Measurements from ENCODE around the gene IRS2.

IRS2 gene

DNA sequence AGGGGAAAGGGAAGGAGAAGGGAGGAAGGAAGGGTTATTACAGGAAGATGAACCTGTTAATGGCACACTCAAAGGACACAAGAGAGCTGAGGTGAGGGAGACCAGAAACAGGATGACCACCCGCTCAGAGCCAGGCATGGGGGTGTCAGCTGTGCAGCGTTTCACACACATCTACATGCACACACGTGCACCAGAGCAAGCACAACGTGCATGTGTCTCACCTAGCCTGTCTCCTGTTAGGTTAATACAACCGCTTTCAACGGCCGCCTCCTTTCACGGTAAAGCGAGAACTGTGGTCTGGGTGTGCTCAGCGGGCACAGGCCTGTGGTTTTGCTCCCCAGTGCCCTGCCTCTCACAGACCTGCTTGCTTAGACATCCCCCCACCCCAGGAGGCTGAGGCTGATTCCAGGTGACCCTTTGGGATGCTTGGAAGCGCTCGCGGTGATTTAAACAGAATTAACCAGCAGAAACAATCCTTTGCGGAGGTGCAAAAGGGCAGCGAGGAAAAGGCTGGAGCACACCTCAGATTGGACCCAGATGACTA, 27.4 kb downstream of the IRS2 start:
- TF ChIP-seq, protein P1, sequence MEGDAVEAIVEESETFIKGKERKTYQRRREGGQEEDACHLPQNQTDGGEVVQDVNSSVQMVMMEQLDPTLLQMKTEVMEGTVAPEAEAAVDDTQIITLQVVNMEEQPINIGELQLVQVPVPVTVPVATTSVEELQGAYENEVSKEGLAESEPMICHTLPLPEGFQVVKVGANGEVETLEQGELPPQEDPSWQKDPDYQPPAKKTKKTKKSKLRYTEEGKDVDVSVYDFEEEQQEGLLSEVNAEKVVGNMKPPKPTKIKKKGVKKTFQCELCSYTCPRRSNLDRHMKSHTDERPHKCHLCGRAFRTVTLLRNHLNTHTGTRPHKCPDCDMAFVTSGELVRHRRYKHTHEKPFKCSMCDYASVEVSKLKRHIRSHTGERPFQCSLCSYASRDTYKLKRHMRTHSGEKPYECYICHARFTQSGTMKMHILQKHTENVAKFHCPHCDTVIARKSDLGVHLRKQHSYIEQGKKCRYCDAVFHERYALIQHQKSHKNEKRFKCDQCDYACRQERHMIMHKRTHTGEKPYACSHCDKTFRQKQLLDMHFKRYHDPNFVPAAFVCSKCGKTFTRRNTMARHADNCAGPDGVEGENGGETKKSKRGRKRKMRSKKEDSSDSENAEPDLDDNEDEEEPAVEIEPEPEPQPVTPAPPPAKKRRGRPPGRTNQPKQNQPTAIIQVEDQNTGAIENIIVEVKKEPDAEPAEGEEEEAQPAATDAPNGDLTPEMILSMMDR (IDR thresholded peaks at IDR 0.05), result no peak

- TF ChIP-seq, protein P1 (IDR thresholded peaks at IDR 0.05), result no peak
Observed at GRCh38 chr13:109756778-109757177, 29.6 kb downstream of the IRS2 start.

- TF ChIP-seq, protein P1 (IDR thresholded peaks at IDR 0.05), result no peak
Observed at GRCh38 chr13:109755997-109756396, 30.4 kb downstream of the IRS2 start.

DNA sequence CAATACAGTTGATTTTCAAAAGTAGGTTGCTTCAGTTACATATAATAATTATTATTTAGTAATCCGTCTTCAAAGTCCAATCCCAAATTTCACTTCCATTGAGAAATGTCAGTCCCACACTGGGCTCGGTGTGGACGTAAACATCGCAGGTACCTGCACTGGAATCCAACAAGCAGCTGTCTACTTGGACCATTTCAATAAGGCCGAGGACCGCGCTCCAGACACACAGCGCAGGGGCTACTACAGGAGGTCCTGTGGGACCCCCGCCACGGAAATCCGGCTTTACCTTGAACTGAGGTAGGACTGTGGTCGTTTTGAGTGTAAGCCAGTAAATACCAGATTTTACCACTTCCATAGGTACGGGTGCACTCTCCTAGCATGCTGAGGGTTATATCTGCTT, 30.8 kb downstream of the IRS2 start:
- TF ChIP-seq, protein P1 (IDR thresholded peaks at IDR 0.05), result no peak

GRCh38 chr13:109751477-109751876, 34.9 kb downstream of the IRS2 start:
- TF ChIP-seq, protein P1 (IDR thresholded peaks at IDR 0.05), result no peak

GRCh38 chr13:109750221-109750775, 36.1 kb downstream of the IRS2 start:
- TF ChIP-seq, protein P1 (IDR thresholded peaks at IDR 0.05), result no peak

DNA sequence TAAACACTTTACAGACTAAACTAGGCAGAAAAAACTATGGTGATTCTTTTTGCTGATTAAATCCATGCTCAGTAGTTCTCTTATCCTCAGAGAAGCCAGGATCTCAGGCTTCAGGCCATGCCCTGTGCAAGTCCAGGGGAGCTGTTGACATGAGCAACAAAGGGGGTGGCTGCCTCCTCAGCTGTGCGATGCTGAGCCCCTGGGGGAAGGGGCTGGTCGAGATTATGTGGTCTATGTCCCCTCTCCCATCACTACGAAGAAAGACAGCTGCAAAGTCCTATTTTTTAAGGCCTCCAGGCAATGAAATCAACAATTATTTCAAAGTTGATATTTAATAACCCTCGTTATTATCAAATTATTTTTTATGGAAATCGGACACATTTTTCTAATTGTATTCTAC, 37.0 kb downstream of the IRS2 start:
- TF ChIP-seq, protein P1 (IDR thresholded peaks at IDR 0.05), result no peak

GRCh38 chr13:109748677-109749076, 37.7 kb downstream of the IRS2 start:
- TF ChIP-seq, protein P1 (IDR thresholded peaks at IDR 0.05), result no peak
